Neutrophil (primary cell): ENCODE data around the gene HDAC2.

Source experiments
- H3K27ac ChIP-seq: fragments of 200-600 bp; sonication (generic); 2 replicates; pipeline ENCODE4 v1.5.1; 2016; ENCODE audit warnings: mild to moderate bottlenecking, moderate library complexity
- H3K27me3 ChIP-seq: fragments of 200-600 bp; sonication (generic); 2 replicates; pipeline ENCODE4 v1.6.0; 2016; ENCODE audit warnings: mild to moderate bottlenecking
- H3K36me3 ChIP-seq: fragments of 200-600 bp; sonication (generic); 2 replicates; pipeline ENCODE4 v1.5.1; 2017
- H3K4me1 ChIP-seq, 2 experiments: fragments of 200-600 bp in 1 of 2; sonication (generic) in 1 of 2; 1 replicate in 1 of 2; 2 replicates in 1 of 2; pipeline versions ENCODE4 v1.5.1 to v1.6.1; 2013 to 2016; ENCODE audit warnings: low read depth in 1 of 2, low read length in 1 of 2, mild to moderate bottlenecking in 1 of 2, moderate library complexity in 1 of 2; ENCODE audit not compliant: control insufficient read depth in 1 of 2, insufficient read depth in 1 of 2
- H3K4me3 ChIP-seq, 2 experiments: fragments of 200-600 bp in 1 of 2; sonication (generic) in 1 of 2; 1 replicate in 1 of 2; 2 replicates in 1 of 2; pipeline ENCODE4 v1.5.1; 2013 to 2016; ENCODE audit warnings: low read depth in 1 of 2, low read length in 1 of 2, mild to moderate bottlenecking in 1 of 2, moderate library complexity in 1 of 2
- H3K9me3 ChIP-seq: fragments of 200-600 bp; sonication (generic); 2 replicates; pipeline ENCODE4 v1.5.1; 2016
- CTCF ChIP-seq: fragments of 200-600 bp; sonication (generic); IDR thresholded peaks from 2 replicates; pipeline ENCODE4 v1.5.1; 2016; ENCODE audit warnings: antibody characterized with exemption

HDAC2 gene

GRCh38 chr6:113954653-113955052 is 16.3 kb downstream of the HDAC2 start:
- Histone ChIP-seq H3K27ac (no peak overlapping the region), H3K27me3 (no peaks in the 10 kb centered on the region), H3K4me3 (no peak overlapping the region), H3K4me1 (no peaks in the 10 kb centered on the region), H3K9me3 (no peaks in the 10 kb centered on the region), H3K36me3 (peaks cover 45% of the 10 kb centered on the region)
- TF ChIP-seq CTCF, result no peak

GRCh38 chr6:113953346-113953745 is 17.6 kb downstream of the HDAC2 start:
- Histone ChIP-seq H3K36me3 (peaks cover 50% of the 10 kb centered on the region), H3K9me3 (no peaks in the 10 kb centered on the region), H3K27ac (no peak overlapping the region), H3K4me3 (no peak overlapping the region), H3K27me3 (no peaks in the 10 kb centered on the region), H3K4me1 (no peaks in the 10 kb centered on the region)
- TF ChIP-seq CTCF, result no peak

- Histone ChIP-seq H3K9me3 (no peaks in the 10 kb centered on the region), H3K4me1 (no peaks in the 10 kb centered on the region), H3K36me3 (peaks cover 64% of the 10 kb centered on the region), H3K4me3 (no peak overlapping the region), H3K27ac (no peak overlapping the region), H3K27me3 (no peaks in the 10 kb centered on the region)
- TF ChIP-seq CTCF, result no peak
Measured at GRCh38 chr6:113949499-113949898, 21.4 kb downstream of the HDAC2 start.

- H3K27ac ChIP-seq, result no peak overlapping the region
- peaks cover 80% of the 10 kb centered on the region for H3K36me3 ChIP-seq
- H3K4me3 ChIP-seq, result no peak overlapping the region
- no peaks in the 10 kb centered on the region for H3K27me3 ChIP-seq
- no peaks in the 10 kb centered on the region for H3K9me3 ChIP-seq
- TF ChIP-seq CTCF, result no peak
- no peaks in the 10 kb centered on the region for H3K4me1 ChIP-seq
Measured at GRCh38 chr6:113944701-113945100, 26.2 kb downstream of the HDAC2 start.

- Histone ChIP-seq H3K36me3 (peaks cover 61% of the 10 kb centered on the region), H3K27me3 (no peaks in the 10 kb centered on the region)
- no peak for TF ChIP-seq CTCF
Measured at GRCh38 chr6:113939825-113940224, 31.1 kb downstream of the HDAC2 start.

More at GRCh38 chr6:113939825-113940224, 31.1 kb downstream of the HDAC2 start:
- H3K9me3 ChIP-seq, result no peaks in the 10 kb centered on the region
- H3K4me1 ChIP-seq, result no peaks in the 10 kb centered on the region
- no peak overlapping the region for H3K4me3 ChIP-seq
- no peak overlapping the region for H3K27ac ChIP-seq
